Measurements from ENCODE around the gene SCARB1. TPM values are rescaled to one million over a fixed set of nuclear protein-coding genes. Genes with fewer than 3 reads are reported as not detected.

Gene SCARB1
- total RNA-seq, 2 donors from 2014 or later: 16.5 to 18.9 TPM

DNA sequence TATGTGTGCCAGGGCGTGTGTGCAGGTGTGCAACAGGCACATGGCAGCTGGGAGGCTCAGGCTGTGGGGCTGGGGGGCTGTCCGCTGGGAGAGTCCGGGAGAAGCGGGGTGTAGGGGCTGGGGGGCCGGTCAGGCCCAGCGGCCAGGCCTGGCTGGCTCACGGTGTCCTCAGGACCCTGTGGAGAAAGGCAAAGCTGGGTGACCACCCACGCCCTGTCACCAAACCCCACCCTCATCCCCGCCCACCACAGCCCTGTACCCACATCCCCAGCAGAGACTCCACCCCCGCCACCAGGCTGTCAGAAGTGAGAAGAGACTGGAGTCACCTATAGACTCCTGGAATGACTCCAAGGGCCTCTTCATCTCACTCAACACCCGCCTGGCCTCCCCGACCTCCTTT is 85.3 kb downstream of the SCARB1 start:
- Histone ChIP-seq H3K27me3 (no peaks in the 10 kb centered on the region), H3K27ac (no peak overlapping the region), H3K36me3 (replicated peaks in 1 of 2; ENCODE audit: insufficient read depth in 1 of 2, low read depth in 2 of 2) (no peaks in the 10 kb centered on the region), H3K4me3 (no peak overlapping the region), H3K4me1 (no peaks in the 10 kb centered on the region), H3K9me3 (no peaks in the 10 kb centered on the region)
- 89 to 90% methylated on average over 3 to 12 of the region's 12 CpGs for WGBS, 2 donors
- ATAC-seq (no peak), DNase-seq (no peak)
- TF ChIP-seq CTCF (IDR thresholded peaks at IDR 0.05) (no peak), POLR2A (IDR thresholded peaks at IDR 0.05) (no peak)
- intact Hi-C loops (cut with DNase I): loop anchor here (10.0 kb wide), 1 partner anchor 424 kb away; no protein-coding TSS in a partner anchor

DNA sequence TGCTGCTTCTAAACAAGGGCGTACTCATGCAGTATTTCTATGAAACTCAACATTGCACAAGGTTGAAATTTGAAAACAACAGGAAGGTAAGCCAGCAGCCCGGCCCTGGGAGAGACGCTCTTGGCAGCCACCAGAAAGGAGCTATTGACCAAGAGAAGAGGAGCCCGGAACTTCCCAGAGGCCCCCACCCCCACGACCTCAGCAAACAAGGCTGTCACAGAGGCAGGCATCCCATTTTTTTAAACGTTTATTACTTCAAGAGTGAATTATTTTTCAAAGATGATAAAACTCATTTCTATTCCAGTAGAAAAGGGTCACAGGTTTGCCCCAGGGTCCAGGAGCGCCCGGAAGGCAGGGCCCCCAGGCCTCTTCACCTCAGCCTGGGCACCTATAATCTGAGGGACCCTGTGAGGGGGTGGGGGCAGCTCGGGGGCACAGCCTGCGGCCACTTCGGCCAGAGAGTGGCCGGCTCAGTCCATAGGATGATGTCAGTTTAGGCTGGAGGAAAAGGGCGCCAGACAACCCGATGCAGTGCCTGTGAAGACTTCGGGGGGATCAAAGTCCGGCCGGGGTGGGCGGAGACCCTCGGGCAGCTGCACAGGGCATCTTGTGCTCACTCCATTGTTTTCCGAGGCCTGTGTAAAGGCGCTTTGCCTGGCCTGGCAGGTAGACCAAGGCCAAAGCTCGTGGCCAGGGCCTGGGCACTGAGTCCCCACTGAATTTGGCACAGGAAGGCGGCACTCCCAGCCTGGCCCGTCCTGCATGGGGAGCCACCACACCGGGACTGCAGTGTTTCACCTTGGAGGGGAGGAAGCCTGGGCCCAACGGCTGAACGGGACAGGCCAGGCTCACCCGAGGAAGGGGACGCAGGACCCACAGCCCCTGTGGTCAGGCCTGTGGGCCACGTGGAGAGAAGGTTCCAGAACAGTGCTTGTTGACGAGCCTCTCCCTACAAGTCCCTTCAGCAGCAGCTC is 86.0 kb downstream of the SCARB1 start:
- Histone ChIP-seq H3K27ac (no peak overlapping the region), H3K9me3 (no peaks in the 10 kb centered on the region), H3K36me3 (replicated peaks in 1 of 2; ENCODE audit: insufficient read depth in 1 of 2, low read depth in 2 of 2) (no peaks in the 10 kb centered on the region), H3K4me3 (no peak overlapping the region), H3K4me1 (no peaks in the 10 kb centered on the region), H3K27me3 (no peaks in the 10 kb centered on the region)
- intact Hi-C loops (cut with DNase I): loop anchor here (10.0 kb wide), 1 partner anchor 423 kb away; no protein-coding TSS in a partner anchor
- no peak for ATAC-seq
- no peak for DNase-seq
- 46 to 72% methylated on average over 6 to 31 of the region's 31 CpGs for WGBS, 2 donors
- TF ChIP-seq POLR2A (IDR thresholded peaks at IDR 0.05): no peak
- no peak for TF ChIP-seq CTCF (IDR thresholded peaks at IDR 0.05)

DNA sequence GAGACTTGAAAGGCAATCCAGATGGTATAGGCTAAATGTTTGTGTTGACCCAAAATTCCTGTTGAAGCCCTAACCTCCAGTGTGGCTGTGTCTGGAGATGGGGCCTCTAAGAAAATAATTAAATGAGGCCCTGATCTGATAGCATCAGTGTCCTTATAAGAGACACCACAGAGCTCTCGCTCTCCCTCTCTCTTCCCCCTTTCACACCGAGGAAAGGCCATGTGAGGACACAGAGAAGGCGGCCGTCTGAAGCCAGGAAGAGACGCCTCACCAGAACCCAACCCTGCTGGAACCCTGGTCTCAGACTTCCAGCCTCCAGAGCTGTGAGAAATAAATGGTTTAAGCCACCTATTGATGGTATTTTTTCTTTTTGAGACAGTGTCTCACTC is 87.5 kb downstream of the SCARB1 start:
- H3K36me3 ChIP-seq (replicated peaks in 1 of 2; ENCODE audit: insufficient read depth in 1 of 2, low read depth in 2 of 2): no peaks in the 10 kb centered on the region
- intact Hi-C loops (cut with DNase I): loop anchor here (10.0 kb wide), 1 partner anchor 421 kb away; no protein-coding TSS in a partner anchor
- DNase-seq: no peak
- WGBS, 2 donors: 83 to 90% methylated on average over 5 of the region's 5 CpGs
- TF ChIP-seq CTCF (IDR thresholded peaks at IDR 0.05) (no peak), POLR2A (IDR thresholded peaks at IDR 0.05) (no peak)
- no peak for ATAC-seq
- H3K27me3 ChIP-seq: no peaks in the 10 kb centered on the region
- no peak overlapping the region for H3K27ac ChIP-seq
- H3K4me3 ChIP-seq: no peak overlapping the region
- peaks cover 6% of the 10 kb centered on the region for H3K4me1 ChIP-seq
- H3K9me3 ChIP-seq: no peaks in the 10 kb centered on the region

DNA sequence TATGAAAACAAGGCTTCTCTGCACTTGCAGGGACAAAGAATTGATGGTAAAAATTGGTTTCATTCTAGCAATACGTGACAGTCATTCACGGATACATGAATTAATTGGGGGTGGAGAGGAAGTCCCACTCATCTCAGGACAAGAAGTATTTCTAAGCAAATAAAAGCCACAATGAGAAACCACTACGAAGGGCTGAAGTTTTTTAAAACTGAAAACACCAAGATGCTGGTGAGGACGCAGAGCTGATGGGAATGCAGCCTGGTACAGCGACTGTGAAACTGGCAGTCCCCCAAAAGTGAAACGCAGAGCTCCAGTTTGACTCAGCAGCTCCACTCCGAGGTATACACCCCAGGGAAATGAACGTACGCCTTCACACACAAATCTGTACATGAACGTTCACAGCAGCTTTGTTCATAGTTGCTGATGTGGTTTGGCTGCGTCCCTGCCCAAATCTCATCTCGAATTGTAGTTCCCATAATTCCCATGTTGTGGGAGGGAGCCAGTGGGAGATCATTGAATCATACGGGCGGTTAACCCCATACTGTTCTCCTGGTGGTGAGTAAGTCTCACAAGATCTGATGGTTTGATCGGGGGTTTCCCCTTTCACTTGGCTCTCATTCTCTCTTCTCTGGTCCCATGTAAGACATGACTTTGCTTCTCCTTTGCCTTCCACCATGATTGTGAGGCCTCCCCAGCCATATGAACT is 89.0 kb downstream of the SCARB1 start:
- ATAC-seq (no peak), DNase-seq (peak in 2 of 4 donors; percentile 42 to 43)
- Histone ChIP-seq H3K9me3 (no peaks in the 10 kb centered on the region), H3K27ac (no peak overlapping the region), H3K4me3 (no peak overlapping the region), H3K27me3 (no peaks in the 10 kb centered on the region), H3K36me3 (replicated peaks in 1 of 2; ENCODE audit: insufficient read depth in 1 of 2, low read depth in 2 of 2) (no peaks in the 10 kb centered on the region), H3K4me1 (peaks cover 6% of the 10 kb centered on the region)
- 39 to 45% methylated on average over 15 of the region's 15 CpGs for WGBS, 2 donors
- no peak for TF ChIP-seq POLR2A (IDR thresholded peaks at IDR 0.05)
- intact Hi-C loops (cut with DNase I): loop anchor here (10.0 kb wide), 1 partner anchor 420 kb away; no protein-coding TSS in a partner anchor

DNA sequence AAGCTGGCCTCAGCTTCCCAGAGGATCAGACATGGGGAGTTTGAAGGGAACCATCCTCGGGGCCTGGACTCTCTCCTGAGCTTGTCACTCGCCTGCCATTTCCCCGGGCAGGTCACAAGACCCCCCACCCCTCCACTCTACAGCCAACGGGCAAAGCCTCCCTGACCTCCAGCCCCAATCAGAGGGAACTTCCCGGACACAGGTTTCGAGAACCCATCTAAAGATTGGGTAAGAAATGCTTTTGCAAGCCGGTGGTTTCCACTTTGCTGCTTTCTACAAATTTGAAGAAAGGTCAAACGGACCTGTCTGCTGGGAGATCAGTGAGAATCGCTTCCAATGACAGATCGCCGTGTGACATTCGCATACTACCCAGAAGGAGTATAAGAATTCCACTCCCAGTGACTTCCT is 89.6 kb downstream of the SCARB1 start:
- H3K4me3 ChIP-seq: no peak overlapping the region
- ATAC-seq: no peak
- DNase-seq: no peak

More for the DNA sequence above, 89.6 kb downstream of the SCARB1 start:
- intact Hi-C loops (cut with DNase I): loop anchor here (10.0 kb wide), 1 partner anchor 419 kb away; no protein-coding TSS in a partner anchor
- H3K36me3 ChIP-seq (replicated peaks in 1 of 2; ENCODE audit: insufficient read depth in 1 of 2, low read depth in 2 of 2): no peaks in the 10 kb centered on the region
- no peaks in the 10 kb centered on the region for H3K9me3 ChIP-seq
- no peak overlapping the region for H3K27ac ChIP-seq
- no peak for TF ChIP-seq POLR2A (IDR thresholded peaks at IDR 0.05)
- no peak for TF ChIP-seq CTCF (IDR thresholded peaks at IDR 0.05)
- H3K4me1 ChIP-seq: peaks cover 6% of the 10 kb centered on the region
- H3K27me3 ChIP-seq: no peaks in the 10 kb centered on the region
- WGBS, 2 donors: 53 to 59% methylated on average over 12 of the region's 12 CpGs

All from body of pancreas (tissue), 4 donors.